Choroid plexus epithelial cell (primary cell): Measurements from ENCODE around the gene GRAMD2A.

Experiments used
- DNase-seq: peaks from one replicate; pipeline ENCODE4 v3.0.0-alpha.2; 2010; ENCODE audit warnings: low read depth
- H3K4me3 ChIP-seq: 2 replicates; pipeline ENCODE4 v1.5.1; 2011; ENCODE audit warnings: low read depth, mild to moderate bottlenecking, control low read depth, low read length, moderate library complexity
- TF ChIP-seq, protein P1 (sequence below): conservative IDR thresholded peaks from 2 replicates; pipeline ENCODE4 v1.5.1; 2011; ENCODE audit warnings: low read depth, mild to moderate bottlenecking, control low read depth, inconsistent platforms, low read length, moderate library complexity

Gene GRAMD2A

DNA sequence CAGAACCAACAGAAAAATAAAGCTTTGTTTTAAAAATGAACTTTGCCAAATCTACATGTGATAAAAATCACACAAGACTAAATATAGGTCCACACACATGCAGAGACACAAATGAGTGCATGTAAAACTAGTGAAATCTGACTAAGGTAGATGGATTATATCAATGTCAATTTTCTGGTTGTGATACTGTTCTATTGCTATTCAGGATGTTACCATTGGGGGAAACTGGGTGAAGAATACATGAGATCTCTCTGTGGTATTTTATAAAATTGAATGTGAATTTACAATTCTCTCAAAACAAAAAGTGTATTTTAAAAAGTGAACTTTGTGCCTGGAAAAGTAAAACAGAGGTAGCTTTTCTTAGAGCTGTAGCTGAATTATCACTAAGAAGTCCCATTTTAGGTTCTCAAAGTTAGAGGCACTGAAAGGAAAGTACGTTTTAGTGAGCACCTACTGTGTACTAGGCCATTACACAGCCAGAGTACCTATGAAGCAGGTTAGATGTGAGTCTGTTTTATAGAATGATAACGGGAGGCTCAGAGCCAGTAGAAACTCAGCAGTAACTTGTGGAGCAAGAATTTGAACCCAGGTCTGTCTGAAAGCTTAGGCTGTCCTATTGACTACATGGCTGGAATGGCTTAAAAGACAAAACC, 8.2 kb downstream of the GRAMD2A start:
- TF ChIP-seq, protein P1, sequence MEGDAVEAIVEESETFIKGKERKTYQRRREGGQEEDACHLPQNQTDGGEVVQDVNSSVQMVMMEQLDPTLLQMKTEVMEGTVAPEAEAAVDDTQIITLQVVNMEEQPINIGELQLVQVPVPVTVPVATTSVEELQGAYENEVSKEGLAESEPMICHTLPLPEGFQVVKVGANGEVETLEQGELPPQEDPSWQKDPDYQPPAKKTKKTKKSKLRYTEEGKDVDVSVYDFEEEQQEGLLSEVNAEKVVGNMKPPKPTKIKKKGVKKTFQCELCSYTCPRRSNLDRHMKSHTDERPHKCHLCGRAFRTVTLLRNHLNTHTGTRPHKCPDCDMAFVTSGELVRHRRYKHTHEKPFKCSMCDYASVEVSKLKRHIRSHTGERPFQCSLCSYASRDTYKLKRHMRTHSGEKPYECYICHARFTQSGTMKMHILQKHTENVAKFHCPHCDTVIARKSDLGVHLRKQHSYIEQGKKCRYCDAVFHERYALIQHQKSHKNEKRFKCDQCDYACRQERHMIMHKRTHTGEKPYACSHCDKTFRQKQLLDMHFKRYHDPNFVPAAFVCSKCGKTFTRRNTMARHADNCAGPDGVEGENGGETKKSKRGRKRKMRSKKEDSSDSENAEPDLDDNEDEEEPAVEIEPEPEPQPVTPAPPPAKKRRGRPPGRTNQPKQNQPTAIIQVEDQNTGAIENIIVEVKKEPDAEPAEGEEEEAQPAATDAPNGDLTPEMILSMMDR = no peak
- no peak overlapping the region for H3K4me3 ChIP-seq
- DNase-seq = no peak

DNA sequence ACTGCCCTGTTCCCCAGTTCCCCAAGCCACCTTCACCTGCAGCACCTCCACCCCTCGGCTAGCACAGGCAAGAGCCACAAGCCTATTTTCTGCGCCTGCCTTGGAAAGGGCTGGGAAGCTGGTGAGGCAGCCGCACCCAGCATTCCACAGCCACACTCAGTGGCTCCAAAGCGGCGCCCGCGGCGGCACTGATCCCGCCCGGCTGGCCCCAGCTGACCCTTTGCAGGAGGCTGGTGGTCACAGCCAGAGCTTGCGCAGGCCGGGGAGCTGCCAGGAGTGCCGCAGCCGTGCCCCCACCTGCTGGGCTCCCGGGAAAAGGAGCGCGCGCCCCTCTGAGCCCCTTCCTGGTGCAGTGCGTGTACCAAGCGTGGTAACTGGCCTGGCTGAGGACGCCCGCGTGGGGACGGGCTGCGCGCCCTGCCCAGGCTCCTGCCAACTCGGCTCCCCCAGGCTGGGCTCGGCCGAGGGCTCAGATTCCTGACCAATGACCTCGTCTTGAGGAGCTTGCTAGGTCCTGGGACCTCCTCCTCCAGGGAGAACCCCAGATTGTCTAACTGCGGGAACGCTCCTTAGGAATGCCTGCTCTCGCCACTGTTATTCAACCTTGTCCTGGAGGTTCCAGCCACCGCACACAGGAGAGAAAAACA, 13.3 kb downstream of the GRAMD2A start:
- H3K4me3 ChIP-seq = peak overlapping the region; percentile 41
- TF ChIP-seq, protein P1 = no peak
- peak; percentile 22 for DNase-seq

DNA sequence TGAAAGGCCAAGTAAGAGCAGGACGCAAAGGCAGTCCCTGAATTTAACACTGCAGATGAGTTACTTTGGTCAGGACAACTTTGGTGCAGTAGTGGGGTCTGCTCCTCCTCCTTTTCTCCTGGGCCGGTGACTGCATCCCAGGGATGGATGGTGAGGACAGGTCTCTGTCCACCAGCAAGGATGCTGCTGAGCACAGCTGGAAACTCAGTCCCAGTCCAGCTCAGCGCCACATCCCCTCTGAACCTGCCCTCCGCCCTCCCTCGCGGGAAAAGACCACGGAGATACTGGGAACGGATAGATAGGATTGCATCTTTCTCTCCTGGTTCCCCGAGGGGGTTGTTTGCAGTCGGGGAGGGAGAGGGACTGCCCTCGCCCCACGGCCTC, 13.8 kb downstream of the GRAMD2A start:
- no peak for DNase-seq
- H3K4me3 ChIP-seq = peak overlapping the region; percentile 41
- TF ChIP-seq, protein P1 = no peak

DNA sequence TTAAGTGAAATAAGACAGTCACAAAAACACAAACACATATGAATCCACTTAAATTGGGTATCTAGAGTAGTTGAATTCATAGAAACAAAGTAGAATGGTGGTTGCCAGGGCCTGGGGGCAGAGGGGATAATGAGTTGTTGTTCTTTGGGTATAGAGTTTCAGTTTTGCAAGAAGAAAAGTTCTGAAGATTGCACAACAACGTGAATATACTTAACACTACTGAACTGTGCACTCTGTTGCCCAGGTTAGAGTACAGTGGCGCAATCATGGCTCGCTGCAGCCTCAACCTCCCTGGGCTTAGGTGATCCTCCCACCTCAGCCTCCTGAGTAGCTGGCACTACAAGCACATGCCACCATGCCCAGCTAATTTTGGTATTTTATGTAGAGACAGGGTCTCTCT, 14.9 kb downstream of the GRAMD2A start:
- TF ChIP-seq, protein P1 = no peak
- H3K4me3 ChIP-seq = no peak overlapping the region
- peak; percentile 57 for DNase-seq

DNA sequence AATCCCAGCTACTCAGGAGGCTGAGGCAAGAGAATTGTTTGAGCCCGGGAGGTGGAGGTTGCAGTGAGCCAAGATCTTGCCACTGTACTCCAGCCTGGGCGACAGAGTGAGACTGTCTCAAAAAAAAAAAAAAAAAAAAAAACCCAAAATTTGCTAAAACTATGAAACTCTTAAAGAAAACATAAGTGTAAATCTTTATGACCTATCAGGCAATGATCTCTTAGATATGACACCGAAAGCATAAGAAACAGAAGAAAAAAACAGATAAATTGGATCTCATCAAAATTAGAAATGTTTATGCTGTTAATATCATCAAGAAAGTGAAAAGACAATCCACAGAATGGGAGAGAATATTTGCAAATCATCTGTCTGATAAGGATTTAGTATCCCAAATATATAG, 15.3 kb downstream of the GRAMD2A start:
- DNase-seq = no peak
- TF ChIP-seq, protein P1 = no peak

DNA sequence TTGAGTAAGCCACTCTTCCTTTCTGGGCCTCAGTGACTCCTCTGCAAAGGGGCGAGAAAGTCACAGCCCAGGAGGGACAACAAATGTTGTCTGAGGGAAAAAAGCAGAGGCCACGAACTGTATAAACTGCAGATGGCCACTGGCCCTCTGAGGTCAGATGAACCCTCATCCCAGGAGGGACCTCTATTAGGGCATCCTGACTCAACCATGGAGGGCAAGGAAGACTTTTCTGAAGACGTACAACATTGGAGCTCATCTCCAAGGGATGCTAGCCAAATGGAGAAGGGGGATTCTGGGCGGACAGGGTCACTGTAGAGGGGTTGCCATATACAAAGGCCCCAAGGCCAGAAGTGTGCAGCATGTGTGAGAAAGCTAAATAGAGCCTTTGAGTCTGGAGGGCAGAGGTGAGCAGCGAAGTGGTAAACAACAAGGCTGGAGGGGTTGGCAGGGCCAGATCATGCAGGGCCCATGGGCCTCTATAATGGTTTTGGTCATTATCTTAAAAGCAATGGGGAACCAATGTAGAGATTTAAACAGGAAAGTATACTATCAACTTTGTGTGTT, 16.7 kb downstream of the GRAMD2A start:
- H3K4me3 ChIP-seq = no peak overlapping the region
- TF ChIP-seq, protein P1 = no peak
- DNase-seq = no peak

More for the DNA sequence above, 15.3 kb downstream of the GRAMD2A start:
- no peak overlapping the region for H3K4me3 ChIP-seq
